GM18505 (cell line): Measurements from ENCODE around the gene CDC42EP1.
"Not testable (repeated sequence)": the region's sequence is repeated elsewhere in the genome, so short reads cannot be mapped to it uniquely, and the experiment has no call there.

Experiments
- ATAC-seq: cut with Tn5 transposase; IDR thresholded peaks from one replicate; pipeline ENCODE4 v1.9.1; 2021; ENCODE audit not compliant: unreplicated experiment
- POLR2A ChIP-seq: IDR thresholded peaks from 4 replicates; pipeline ENCODE4 v1.6.1; 2011; ENCODE audit warnings: borderline replicate concordance; ENCODE audit not compliant: insufficient read depth, insufficient read length; ENCODE audit errors: extremely low read depth

The CDC42EP1 gene

GRCh38 chr22:37545703-37546436 is 14.4 kb upstream of the CDC42EP1 start:
- no peak for TF ChIP-seq POLR2A
- ATAC-seq: no peak

GRCh38 chr22:37546437-37547250 is 13.6 kb upstream of the CDC42EP1 start:
- no peak for TF ChIP-seq POLR2A
- ATAC-seq: no peak

DNA sequence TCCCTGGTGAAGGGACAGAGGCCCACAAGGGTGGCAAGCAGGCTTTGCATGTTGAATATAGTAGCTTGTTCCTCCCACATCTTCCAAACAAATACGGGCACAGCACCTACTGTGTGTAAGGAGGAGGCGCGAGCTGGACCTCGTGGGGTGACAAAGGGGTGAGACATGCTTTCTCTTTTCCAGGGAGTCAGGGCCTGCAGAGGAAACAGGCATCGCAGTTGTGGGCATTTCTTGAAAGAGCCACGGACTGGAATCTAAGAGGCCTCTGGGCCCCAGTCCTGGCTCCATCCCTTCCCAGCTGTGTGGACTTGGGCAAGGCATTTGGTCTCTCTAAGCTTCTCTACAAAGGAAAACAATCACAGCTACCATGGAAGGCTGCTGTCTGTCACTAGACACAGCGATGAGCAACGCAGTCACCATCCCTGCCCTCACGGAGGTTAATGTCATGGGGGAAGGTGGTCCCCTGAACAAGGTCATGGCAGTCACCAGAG is 13.0 kb upstream of the CDC42EP1 start:
- no peak for ATAC-seq
- TF ChIP-seq POLR2A: no peak

DNA sequence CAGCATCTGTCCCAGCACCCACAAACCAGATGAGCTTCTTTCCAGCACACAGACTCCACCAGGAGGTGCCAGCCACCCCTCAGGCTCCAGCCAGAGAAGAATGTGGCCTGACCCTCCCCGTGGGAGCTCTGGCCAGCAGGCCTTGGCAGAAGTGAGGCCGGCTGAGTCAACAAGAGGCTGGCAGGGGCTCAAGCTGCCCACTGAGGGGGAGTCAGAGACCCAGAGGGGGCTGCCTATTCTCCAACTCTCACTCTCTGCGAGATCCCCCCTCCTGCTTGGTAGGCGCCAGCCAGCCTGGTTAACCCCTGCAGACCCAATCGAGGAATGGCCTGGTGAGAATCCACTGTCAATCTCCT is 10.6 kb upstream of the CDC42EP1 start:
- no peak for ATAC-seq
- no peak for TF ChIP-seq POLR2A

GRCh38 chr22:37550921-37551320 is 9.4 kb upstream of the CDC42EP1 start:
- not testable (repeated sequence) for ATAC-seq

- TF ChIP-seq POLR2A: no peak
- no peak for ATAC-seq
Observed at GRCh38 chr22:37551981-37552380, 8.3 kb upstream of the CDC42EP1 start.

- ATAC-seq: no peak
- TF ChIP-seq POLR2A: no peak
Observed at GRCh38 chr22:37552524-37553163, 7.6 kb upstream of the CDC42EP1 start.

DNA sequence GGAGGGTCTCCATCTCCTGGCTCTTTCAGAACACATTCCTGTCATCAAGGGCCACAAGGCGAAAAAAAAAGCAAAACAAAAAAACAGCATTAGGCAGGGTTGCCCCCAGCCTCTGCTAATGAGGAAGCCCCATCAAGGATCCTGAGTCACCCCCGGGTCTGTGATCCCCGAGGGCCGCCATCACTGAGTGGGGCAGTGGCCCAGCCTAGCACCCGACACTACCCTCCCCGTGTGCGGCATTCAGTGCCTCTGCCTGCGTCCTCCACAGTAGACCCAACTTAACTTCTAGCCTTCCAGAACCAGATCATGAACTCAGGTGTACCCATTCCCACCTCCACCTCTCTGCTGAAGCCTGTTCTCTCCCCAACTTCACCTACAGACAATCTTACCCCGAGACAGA is 6.6 kb upstream of the CDC42EP1 start:
- TF ChIP-seq POLR2A: no peak
- ATAC-seq: no peak

DNA sequence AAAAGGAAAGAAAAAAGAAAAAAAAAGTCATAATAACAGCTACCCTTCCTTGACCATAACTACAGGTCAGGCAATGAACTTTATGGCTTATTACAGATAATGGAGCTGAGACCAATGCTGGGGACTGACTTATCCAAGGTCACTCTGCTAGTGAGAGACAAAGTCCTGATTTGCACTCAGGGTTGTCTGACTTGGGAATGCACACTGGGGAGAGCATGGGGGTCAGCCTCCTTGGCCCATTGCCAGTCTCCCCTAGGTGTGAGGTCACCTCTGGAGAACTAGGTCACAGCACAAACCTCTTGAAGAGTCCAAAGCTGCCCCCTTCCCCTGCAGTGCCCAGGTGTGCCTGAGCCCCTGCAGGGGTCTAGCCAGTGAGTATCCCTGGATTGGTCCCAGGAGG is 5.3 kb upstream of the CDC42EP1 start:
- no peak for ATAC-seq
- TF ChIP-seq POLR2A: no peak

DNA sequence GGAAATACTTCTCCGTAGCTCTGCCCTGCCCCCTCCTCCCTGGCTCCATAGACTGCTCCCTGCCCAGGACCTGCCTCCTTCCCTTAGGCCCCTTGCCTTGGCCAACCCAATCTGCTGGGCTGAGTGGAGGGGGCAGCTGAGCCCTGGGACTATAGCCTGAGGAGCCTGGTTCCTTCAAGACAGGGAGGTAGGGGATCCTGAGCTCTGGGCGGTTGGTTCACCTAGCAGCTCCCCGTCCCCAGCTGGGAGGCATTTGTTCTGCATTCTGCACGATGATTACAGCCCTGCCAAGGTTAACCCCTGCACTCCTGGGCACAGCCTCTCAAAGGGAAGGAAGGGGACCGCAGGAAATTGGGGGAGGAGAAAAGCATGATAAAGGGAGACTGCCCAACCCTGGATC is 3.6 kb upstream of the CDC42EP1 start:
- no peak for TF ChIP-seq POLR2A

GRCh38 chr22:37557321-37558001 is 2.8 kb upstream of the CDC42EP1 start:
- ATAC-seq: no peak
- no peak for TF ChIP-seq POLR2A

More for the DNA sequence above, 3.6 kb upstream of the CDC42EP1 start:
- no peak for ATAC-seq

DNA sequence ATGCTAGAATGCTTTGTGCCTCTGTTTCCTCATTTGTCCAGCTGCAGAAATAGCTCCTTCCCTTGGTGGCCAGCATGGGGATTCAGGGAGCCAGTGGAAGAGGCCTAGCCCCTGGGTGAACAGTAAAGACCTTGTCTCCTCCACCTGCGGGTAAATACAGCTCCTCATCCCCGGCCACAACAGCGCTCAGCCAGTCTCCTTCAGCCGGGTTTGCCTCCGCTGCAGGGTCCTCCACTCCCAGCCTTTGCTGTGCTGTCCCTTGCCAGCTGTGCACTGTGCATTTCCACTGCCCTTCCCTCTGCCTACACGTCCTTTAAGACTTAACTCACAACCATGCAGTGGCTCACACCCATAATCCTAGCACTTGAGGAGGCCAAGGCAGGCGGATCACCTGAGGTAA is 1.5 kb upstream of the CDC42EP1 start:
- no peak for ATAC-seq
- TF ChIP-seq POLR2A: no peak

DNA sequence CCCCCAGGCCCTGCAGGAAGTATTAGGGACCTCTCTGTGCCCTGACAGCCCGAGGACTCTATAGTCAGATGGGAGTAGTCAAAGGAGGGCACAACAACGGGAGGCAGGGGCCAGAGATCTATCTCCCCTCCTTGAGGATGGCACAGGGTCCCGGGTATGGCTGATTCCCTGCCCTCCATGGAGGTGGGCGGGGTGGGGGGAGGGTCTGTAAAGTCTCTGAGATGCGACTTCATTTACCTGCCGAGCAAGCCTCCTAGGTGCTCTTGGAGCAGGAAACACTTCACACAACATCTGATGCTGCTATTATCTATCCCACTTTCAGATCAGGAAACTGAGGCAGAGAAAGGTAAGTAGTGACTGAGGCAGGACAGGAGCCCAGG is 769 bp upstream of the CDC42EP1 start:
- no peak for TF ChIP-seq POLR2A
- no peak for ATAC-seq
